ENCODE measurements around the gene SOX6.

GRCh38 chr11:15991215-15991614, 365.1 kb downstream of the SOX6 start:
- TF ChIP-seq ZKSCAN1 (IDR thresholded peaks at IDR 0.05; ENCODE audit: low read length) (no peak), SRY (CRISPR knock-in tag; IDR thresholded peaks at IDR 0.05) (no peak), SMC3 (IDR thresholded peaks at IDR 0.05; ENCODE audit: low read length) (no peak), BHLHE40 (IDR thresholded peaks at IDR 0.05; ENCODE audit: low read length) (no peak), LRRFIP1 (CRISPR knock-in tag; conservative IDR thresholded peaks at IDR 0.05) (no peak), GTF2F1 (IDR thresholded peaks at IDR 0.05; ENCODE audit: low read length) (no peak), SIN3A (IDR thresholded peaks at IDR 0.05; ENCODE audit: borderline replicate concordance, low read depth, low read length) (no peak), RNF2 (conservative IDR thresholded peaks at IDR 0.05; ENCODE audit: low read depth) (no peak), MBD4 (IDR thresholded peaks at IDR 0.05; ENCODE audit: borderline replicate concordance, low read length) (no peak), CTCF (CRISPR knock-in tag; IDR thresholded peaks at IDR 0.05) (no peak)
